Stimulated activated CD4-positive, alpha-beta T cell treated with anti-CD3 and anti-CD28 coated beads, Interleukin-2, amount 100 ng/mL, for 24 hours (primary cell): ENCODE results near the gene GNPDA2.
"Not testable (repeated sequence)": the region's sequence is repeated elsewhere in the genome, so short reads cannot be mapped to it uniquely, and the experiment has no call there.

Experiments
- DNase-seq, 2 donors: peaks; one replicate each; pipeline ENCODE4 v3.0.0-alpha.2; 2020

Gene GNPDA2

DNA sequence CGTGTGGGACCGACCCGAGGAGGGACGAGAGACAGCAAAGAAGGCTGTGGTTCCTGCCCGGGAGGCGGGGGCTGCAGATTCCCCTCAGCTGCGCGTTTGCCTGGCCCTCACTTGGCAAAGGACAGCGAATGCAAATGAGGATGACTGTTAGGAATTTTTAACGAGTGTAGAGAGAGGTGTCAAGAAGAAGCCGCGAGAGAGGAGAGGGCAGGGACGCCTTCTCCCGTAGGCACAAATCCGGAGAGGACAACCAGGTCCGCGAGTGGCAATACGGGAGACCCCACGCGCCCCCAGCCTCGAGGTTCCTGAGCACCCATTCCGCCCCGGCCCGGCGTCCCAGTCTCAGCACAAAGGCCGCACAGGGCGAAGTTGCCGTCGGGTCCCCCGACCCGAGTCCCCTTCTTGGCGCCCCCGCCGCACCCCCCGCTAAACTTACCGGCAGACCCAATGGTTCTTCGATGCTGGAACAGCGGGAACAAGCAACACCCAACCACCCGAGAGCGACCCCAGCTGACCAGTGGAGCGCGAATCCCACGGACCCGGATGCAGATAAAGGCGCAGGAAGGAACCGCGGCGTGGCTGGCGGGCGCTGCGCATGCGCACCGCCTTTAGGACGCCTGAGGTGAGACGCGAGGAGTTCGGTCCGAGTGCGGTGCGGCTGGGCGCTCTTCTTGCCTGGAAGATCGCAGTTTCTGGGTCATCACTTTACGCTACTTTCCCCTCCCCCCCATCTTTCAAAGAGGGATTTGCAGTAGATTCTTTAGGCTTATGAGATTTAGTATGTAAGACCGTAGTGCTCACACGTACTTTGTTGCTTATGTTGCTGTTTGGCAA, at the start of gene GNPDA2:
TSS of gene GNPDA2 (minus strand) at position 519 of the 834 bp plus-strand sequence. CDS start 4,349 bp downstream, outside the sequence.
- peak; percentile 81 to 82 for DNase-seq

DNA sequence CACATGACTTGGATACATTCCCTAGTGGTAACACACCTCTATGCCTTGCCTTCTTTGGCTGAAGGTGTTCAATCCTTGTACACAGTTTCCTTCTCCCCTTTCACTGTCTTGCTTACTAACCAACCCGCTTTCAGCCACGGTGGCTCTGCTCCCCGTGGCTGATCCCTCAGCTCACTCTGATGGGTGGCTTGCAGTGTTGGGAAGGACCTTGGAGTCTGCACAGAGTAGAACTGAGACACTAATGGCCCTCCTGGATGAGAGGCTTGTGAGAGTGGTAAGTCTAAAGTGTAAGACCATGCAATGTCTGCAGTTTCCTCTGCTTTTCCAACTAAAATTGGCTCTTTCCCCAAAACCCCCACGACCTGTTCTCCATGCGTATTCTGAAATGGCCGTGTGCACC, 46.0 kb upstream of the GNPDA2 start:
- no peak for DNase-seq

DNA sequence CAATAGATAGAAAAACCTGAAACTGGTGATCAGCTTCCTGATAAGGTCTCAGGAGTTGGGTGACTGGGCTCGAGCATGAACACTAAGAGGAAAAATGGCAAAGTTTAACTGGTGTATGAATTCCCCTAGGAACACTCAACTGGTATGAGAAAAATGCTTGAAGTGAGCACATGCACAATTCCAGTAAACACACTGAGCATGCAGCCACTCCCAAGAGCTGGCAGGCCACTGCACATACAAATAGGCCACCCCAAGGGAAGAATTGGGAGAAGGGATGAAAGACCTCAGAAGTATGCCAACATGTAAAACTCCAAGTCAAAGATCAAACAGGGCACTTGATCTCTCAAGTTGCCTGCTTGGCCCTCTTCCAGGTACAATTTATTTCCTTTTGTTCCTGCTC, 45.4 kb upstream of the GNPDA2 start:
- no peak for DNase-seq

DNA sequence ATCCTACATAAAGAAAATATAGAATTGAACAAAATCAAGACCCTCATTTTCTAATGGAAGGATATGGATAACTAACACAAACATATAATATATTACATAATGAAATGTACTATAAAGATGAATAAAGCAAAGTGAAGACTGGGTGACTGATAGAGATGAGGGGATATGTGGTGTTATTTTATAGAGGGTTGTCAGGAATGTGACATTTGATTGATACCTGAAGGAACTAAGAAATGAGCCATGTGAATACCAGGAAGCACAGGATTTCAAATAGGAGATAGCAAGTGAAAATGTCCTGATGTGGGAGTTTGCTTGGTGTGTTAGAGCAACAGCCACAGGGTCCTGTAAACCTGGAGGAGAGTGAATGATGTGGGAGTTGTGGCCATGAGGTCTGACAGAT, 40.1 kb upstream of the GNPDA2 start:
- no peak for DNase-seq

DNA sequence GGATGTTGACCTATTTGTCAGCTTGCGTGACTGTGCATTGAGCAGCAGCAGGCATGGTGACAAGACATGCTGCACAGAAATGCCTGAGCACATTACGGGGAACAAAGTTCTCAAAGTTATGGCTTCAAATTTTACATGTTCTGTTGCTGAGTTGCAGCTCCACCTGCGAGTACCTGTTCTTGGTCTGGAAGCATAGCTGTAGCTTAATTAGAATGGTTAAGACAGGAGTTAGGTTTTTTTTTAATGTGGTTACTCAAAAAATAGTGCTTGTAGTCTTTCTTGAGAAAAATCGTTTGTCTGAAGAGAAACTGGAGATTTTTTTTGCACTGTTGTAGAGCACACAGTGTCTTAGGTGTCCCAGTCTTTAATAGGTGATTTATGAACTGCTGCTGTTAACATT, 38.8 kb upstream of the GNPDA2 start:
- DNase-seq = no peak

DNA sequence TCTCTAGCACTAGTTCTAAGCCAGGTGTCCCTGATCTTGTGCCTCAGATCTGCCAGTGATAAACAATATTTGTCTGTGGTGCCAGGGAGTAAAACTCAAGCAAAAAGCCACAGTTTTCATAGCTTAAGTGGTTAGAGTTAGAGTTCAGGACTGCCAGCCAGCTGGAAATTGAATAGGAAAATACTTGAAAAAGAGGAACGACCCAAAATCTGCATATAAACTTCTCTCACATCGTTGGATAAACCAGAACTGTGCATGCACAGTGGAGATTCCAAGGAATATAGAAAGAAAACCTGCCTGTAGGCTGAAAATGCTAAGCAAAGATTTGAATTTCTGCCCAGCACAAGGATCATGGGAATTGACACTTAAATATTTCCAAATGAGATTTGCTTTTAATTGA, 35.0 kb upstream of the GNPDA2 start:
- DNase-seq = no peak

DNA sequence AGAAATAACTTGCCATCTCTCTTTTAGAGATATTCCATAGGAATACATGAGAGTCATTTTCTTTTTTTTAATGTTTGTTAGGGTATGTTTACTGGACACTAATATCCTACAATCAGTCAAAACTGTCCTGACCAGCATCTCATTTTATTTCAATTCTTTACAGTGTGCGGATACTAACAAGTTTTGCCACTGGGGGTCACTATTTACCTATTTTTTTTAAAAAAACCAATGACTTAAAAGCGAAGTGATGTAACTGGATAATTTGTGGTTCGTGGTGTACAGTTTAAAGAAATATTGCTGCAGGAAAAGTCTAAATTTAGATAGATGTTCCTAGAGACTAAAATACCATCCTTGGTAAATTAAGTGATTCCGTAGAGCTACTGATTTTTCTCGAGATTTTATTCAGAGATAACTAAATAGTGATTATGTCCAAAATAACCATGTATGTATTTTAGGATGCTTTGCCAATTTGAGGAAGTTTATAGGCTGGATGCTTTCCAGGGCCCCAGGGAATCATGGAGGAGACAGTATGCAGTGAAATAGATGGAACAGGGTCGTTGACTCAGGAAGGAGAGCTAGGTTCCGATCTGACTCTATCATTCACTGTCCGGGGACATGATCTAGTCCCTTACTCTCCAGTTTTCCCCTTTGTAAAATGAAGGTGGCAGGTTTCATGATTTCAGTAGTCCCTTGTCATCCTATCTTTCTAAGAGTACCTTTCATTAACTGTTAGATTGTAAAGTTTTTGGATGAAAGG, 34.0 kb upstream of the GNPDA2 start:
- no peak for DNase-seq

DNA sequence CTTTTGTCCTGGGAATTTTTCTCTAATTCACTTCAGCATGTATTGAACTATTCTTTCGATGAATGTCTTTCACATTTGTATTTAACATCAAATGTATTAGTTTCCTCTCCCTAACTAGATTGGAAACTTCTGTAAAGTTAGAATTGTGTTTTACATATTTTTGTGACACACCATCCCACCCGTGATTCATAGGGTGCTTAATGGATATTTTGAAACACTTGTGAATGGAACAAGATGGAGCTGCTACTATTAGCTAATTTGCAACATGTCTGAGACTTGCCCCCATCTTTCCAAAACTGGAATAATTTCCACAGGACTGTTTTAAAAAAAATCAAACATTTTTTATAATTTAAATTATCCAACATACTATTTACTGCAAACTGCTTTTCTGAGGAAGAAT, 30.2 kb upstream of the GNPDA2 start:
- DNase-seq = no peak

DNA sequence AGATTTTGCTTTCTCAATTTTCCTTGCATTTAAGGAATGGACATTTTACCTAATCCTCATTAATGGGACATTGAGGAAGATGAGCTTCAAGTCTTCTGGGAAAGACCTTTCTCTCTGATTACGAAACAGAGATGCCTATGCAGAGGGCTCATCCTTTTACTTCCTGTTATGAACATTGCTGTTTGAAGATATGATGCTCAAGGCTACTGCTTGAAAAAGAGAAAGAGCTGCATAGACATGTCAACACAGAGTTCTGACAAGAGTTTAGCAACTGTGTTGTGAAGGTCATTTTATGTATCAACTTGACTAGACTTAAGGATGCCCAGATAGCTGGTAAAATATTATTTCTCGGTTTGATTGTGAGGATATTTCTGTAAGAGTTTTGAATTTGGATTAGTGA, 13.8 kb upstream of the GNPDA2 start:
- DNase-seq = no peak

DNA sequence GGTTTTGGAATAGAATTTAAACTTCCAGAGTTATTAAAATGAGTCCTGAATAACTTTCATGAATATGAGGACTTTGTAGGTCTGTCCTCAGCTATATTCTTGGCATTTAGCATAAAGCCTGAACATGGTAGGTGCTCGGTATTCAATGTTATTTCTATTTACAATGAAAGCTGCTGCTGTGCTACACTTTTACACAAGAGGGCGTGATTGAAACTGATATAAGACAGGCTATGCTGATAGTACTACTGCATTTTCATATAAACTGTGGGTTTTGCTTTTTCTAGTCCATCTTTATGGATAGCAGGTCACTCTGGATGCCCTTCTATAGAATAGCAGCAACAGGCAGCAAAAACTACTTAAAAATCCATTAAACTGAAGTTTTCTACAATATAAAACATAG, 12.3 kb upstream of the GNPDA2 start:
- DNase-seq = no peak

DNA sequence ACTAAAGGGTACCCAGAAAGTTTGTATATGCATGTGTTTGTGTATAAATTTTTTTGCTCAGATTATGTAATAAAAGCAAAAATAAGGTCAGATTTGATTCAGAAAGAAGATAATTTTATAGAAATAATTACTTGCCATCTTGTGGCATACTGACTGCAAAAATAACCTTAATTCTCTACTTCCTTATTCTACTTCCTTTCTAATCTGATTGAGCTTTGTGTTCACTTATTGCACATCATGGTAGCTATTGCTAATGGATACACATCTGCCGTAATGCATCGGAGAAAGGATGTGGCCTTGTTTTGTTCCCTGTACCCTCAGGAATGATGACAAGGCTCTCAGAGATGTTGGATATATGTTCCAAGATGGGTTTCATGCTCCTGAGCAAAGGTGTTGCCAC, 10.5 kb upstream of the GNPDA2 start:
- DNase-seq = no peak

DNA sequence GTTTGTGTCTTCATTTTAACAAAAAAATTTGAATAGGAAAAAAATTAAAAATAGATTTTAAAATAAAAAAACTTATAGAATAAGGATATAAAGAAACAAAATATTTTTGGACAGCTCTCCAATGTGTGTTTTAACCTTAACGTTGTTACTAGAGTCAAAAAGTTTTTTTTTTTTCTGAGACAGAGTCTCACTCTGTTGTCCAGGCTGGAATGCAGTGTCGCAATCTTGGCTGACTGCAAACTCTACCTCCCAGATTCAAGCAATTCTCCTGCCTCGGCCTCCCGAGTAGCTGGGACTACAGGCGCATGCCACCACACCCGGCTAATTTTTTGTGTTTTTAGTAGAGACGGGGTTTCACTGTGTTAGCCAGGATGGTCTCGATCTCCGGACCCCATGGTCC, 2.3 kb upstream of the GNPDA2 start:
- not testable (repeated sequence) for DNase-seq

DNA sequence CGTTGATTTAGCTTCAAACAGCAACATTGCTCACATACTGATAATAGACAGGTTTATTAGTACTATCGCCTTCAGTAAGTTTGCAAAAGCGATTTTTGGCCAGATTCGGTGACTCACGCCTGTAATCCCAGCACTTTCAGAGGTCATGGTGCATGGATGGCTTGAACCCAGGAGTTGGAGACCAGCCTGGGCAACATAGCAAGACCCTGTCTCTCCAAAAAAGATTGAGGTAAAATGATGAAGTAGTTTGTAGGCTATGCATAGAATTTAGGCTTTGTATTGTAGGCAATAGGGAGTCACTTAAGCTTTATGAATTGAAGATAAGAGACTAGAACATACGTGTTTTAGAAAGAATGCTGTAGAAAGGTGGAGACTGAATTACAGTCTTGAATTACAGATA, 1.1 kb upstream of the GNPDA2 start:
- DNase-seq = no peak

DNA sequence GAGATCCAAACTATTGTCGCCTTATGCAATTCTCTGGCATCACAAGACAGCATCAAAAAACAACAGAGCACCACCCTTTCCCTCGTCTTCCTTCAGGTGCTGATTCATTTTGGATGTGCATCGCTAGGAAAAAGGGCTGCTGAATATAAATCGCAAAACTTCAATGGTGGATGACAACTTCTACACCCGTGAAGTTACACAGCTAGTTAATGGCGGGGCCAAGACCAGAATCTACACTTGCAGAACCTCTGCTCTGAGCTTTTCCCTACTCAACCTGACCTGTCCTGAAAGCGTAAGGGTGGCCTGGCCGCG, 674 bp downstream of the GNPDA2 start:
- no peak for DNase-seq

DNA sequence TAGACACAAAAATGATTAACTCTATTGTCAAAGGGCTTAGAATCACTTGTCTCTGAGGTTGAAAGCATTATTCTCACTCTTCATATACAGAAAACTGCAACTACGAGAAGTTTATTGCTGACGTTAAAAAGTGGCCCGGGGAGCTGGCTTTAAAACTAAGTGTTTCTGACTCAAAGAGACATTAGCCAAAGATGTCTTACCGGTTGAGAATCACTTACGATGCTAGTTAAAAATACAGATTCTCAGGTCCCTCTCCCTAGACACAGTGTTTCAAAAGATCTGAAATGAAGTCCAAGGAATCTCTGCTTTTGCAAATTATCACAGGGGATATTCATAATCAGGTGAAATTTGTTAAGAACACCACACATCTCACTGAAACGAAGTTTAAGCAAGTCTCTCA, 1.2 kb downstream of the GNPDA2 start:
- DNase-seq = no peak

DNA sequence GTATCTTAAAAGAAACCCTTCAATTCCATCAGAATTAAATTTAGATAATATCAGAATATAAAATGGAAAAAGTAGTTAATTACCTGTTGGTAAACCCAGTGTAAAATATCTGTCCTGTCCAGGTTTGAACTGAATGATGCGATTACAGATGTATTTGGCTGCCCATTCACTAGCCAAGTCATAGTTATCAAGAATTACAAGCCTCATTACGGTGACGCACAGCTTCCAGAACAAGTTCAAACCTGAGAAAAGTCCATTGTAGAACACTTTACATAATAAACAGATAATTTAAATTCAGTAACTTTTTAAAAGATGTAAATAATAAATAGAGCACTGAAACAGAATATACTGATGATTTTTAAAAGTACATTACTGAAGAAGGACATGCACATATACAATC, 4.4 kb downstream of the GNPDA2 start:
- no peak for DNase-seq

DNA sequence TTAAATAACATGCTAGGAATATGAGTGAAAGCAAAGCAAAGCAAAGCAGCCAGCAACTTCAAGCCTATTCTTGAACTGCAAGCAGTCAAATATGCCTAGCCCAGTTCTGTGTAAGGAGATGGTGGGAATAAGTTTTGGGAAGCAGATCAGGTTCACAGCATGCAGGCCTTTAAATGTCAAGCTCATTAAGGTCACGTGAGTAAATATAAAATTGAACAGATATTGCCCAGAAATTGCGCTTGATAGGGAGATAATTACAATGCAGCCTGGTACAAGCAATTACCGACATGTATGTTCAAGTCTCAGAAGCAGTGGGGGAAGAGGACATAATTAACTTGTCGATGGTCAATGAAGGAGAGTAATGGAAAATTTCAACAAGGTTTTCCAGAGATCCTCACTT, 6.0 kb downstream of the GNPDA2 start:
- DNase-seq = no peak

DNA sequence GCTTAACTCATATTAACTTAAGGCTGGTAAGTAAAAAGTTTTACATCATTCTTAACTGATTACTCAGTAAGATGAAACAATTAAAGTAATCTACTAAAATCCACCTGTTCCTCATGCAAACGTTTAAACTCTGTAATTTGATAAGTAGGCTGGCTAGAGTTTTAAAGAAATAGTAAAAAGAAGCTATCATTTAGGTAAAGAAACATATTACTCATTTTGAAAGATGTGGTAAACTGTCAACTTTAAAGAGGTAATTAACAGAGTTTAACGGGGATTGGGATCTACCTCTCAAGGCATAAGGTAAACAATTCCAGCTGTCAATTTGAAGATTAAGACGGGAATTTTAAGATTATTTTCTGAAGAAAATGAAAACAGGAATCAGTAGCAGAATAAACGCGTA, 9.8 kb downstream of the GNPDA2 start:
- no peak for DNase-seq

DNA sequence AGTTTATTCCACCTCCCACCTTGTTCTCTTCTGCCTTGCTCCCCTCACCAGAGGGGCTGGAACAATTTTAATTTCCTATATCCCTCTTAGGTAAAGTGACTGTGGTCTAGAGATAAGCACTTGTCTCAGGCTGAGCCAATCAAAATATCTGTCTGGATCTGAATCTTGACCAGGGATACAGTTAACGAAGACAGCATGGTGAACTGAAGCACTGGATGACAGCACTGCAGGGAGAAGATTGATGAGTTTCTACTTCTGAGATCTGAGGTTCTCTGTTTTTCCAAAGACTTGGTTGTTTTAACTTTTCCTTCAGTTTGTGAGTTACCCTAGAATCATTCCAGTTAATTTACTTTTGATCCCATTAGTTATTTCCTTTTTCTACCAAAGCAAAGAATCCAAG, 13.2 kb downstream of the GNPDA2 start:
- no peak for DNase-seq

DNA sequence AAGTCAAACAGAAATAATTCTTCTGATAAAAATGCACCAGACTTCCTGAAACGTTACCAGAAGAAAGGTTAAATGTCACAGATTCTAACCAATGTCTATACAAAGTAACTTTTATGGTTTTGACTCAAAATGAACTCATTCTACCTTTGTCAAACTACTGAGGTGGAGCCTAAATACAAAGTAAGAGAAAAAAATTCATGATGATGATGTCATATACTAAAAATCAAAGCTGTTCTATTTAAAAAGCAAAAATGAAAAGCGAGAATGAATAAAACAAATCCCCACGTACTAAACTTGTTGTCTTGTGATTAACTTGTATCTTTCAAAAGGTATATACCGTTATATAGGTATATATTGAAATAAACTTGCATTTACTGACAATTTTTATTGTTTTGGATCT, 21.7 kb downstream of the GNPDA2 start:
- DNase-seq = no peak

DNA sequence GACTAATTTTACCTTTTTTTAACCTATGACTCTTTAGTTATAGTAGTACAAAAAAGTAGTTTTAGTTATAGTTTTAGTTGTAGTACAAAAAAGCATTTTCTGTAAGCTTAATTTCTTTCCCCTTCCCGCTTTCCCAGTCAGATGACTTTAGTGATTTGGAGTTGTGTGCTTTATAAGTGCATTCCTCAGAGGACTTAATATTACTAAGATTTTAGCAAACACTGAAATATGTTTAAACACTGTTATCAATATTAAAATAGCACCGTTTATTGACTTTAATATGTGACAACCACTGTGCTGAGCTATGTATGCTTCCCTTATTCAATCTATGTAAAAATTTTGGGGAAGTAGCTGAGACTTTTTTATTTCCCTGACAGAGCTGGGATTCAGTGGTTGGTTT, 25.3 kb downstream of the GNPDA2 start:
- DNase-seq = no peak

DNA sequence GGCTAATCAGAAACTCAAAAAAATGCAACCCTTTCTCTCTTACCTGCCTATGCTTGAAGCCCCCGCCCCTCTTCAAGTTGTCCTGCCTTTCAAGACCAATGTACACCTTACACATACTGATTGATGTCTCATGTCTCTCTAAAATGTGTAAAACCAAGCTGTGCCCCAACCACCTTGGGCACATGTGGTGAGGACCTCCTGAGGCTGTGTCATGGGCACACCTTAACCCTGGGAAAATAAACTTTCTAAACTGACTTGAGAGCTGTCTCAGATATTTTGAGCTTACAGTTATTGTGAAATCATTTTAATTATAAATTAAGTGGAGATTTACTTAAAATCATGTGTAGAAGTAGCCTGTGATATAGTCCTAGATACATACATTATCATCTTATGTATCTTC, 25.9 kb downstream of the GNPDA2 start:
- DNase-seq = no peak

DNA sequence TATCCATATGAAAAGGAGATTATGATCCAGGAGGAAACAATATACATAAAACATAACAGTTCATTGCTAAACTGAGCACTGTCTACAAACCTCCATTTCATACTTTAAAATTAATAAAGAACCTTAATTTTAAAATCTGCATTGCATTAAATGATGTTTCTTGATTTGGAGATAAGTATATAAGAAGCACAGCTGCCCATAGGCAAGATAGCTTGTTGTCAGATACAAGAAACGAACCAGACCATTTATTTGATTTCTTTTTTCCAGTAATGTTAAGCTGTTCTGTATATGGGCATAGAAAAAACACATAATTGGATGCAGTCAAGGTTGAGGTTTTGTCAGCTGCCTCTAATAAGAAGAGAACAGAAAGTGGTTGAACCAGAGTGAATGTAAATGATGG, 41.7 kb downstream of the GNPDA2 start:
- DNase-seq = no peak

DNA sequence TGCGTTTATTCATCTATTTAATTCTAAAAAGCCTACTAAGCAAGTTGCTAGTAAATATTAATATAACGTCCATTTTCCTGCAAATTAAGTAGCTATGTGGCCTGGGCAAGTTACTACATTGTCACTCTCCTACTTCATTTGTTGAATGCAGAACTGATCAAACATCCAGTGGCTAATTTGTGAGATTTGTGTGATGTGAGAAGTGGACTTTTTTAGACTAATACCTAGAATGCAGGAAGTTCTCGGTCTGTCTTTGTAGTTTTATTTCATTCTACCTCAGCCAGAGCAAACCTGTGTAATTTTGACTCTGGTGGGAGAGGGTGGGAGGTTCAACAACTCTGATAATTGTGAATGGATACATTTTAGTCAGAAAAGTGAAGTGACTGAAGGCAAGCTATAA, 47.3 kb downstream of the GNPDA2 start:
- DNase-seq = no peak
